Activated naive CD8-positive, alpha-beta T cell (primary cell): ENCODE results near the gene ACTA1.
"Not testable (repeated sequence)": the region's sequence is repeated elsewhere in the genome, so short reads cannot be mapped to it uniquely, and the experiment has no call there.

ENCODE experiments used
- H3K27ac Mint-ChIP-seq: one replicate; pipeline ENCODE4 v1.8.0; 2021; ENCODE audit warnings: mixed read lengths
- H3K27me3 Mint-ChIP-seq: one replicate; pipeline ENCODE4 v1.8.0; 2021; ENCODE audit warnings: mixed read lengths
- H3K36me3 Mint-ChIP-seq: one replicate; pipeline ENCODE4 v1.8.0; 2021; ENCODE audit warnings: mixed read lengths
- H3K4me1 Mint-ChIP-seq: one replicate; pipeline ENCODE4 v1.8.0; 2021; ENCODE audit warnings: low read depth, mixed read lengths
- H3K4me3 Mint-ChIP-seq: one replicate; pipeline ENCODE4 v1.8.0; 2021; ENCODE audit warnings: mild to moderate bottlenecking, mixed read lengths
- H3K9me3 Mint-ChIP-seq: one replicate; pipeline ENCODE4 v1.8.0; 2021; ENCODE audit warnings: low read depth, mixed read lengths

Gene ACTA1

DNA sequence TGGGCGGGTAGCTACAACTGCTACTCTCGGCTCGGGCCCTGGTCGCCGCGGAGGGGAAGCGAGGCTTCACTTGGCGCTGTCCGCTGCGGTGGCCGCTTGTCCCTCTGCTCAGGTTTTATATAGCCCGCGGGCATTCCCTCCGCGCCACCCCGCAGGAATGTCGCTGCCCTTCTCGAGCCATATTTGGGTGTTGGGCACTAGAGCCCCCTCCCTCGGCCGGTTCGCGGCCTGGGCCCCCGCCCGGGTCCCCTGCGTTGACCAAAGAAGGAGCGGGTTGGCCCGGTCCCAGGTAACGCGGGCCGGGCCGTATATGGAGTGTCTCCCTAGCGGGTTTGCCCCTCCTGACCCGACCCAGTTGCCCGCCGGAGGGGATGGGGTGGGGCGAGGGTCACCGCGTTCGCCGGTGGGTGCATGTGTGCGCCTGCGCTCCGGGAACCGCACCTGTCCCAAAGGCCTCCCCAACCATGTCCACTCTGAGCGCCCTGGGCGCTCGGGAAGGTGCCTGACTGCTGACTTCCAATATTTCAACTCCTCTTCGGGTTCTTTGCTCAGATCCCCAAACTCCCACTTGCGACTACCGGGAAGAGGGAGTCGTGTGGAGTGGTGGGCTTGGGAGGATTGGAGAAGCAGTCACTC, at the start of gene ACTA1:
Gene ACTA1, minus strand, starts transcription at position 90 of the 636 bp plus-strand sequence. CDS start 979 bp downstream, outside the sequence.
- H3K36me3 Mint-ChIP-seq, result peaks cover 8% of the 10 kb centered on the region
- H3K9me3 Mint-ChIP-seq, result no peaks in the 10 kb centered on the region
- peak within 1 kb of the TSS; percentile 35 for H3K4me3 Mint-ChIP-seq
- no peak within 1 kb of the TSS for H3K27ac Mint-ChIP-seq
- peaks cover 23% of the 10 kb centered on the region for H3K27me3 Mint-ChIP-seq
- peaks cover 24% of the 10 kb centered on the region for H3K4me1 Mint-ChIP-seq

DNA sequence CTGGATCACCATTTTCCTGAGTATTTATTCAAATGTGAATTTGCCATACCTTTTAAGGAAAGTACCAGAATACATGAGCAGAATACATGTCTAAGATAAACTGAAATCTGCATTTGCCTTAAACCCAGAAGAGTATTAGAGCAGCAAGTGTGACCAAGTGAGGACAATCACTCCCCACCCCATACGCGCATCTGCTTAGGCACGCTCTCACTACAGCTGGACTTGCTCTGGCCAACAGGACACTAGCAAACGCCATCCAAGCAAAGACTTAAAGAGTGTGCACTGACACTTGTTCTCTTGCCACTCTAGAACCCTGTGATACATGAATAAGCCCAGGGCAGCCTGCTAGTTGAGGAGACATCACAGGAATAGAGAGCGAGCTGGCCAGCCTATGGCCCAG, 48.6 kb upstream of the ACTA1 start:
- no peaks in the 10 kb centered on the region for H3K27me3 Mint-ChIP-seq
- no peaks in the 10 kb centered on the region for H3K9me3 Mint-ChIP-seq
- H3K4me3 Mint-ChIP-seq, result no peak overlapping the region
- H3K4me1 Mint-ChIP-seq, result peaks cover 3% of the 10 kb centered on the region
- peaks cover 11% of the 10 kb centered on the region for H3K36me3 Mint-ChIP-seq
- no peak overlapping the region for H3K27ac Mint-ChIP-seq

DNA sequence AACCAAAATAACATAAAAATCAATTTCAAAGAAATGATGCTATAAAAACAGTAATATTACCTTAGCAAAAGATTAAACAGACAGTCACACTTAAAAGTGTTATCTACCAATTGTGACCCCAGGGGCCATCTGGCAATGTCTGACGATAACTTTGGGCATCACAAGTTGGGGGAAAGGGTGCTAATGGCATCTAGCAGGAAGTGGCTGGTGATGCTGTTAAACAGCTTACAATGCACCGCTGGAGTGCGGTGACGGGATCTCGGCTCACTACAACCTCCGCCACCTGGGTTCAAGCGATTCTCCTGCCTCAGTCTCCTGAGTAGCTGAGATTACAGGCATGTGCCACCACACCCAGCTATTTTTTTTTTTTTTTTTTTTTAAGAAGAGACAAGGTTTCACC, 46.6 kb upstream of the ACTA1 start:
- Mint-ChIP-seq H3K9me3 (no peaks in the 10 kb centered on the region), H3K27ac (no peak overlapping the region), H3K4me3 (no peak overlapping the region), H3K36me3 (peaks cover 9% of the 10 kb centered on the region), H3K27me3 (no peaks in the 10 kb centered on the region), H3K4me1 (peaks cover 3% of the 10 kb centered on the region)

DNA sequence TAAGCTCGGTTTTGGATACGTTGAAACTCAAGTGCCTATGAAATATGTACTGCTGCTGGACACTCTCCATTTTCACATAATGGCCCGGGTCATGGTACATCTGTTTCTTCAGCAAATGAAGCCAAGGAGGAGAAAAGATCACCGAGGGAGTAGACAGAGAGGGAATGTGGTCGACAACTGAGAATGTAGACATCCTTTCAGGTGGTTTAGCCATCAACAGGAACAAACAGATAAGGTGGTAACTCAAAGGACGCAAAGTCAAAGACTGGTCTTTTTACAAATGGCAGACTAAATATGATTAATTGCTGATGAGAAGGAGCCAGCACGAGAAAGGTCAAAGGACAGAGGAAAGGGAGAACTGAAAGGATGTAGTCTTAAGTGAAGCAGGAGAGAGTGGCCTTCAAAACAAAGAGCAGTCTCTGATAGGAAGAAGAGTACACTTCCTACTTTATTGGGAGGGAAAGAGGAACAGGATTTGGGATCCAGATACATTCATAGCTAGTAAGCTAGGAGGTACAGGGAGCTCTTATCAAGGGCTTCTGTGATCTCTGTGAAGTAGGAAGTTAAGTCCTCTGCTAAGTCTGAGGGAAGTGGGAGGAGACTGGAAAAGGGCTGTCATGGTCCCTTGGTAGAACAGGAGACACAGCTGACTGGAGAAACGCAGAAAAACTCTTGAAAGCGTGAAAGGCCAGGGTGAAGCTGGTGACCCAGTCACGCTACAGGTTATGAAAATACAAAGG, 45.9 kb upstream of the ACTA1 start:
- H3K27me3 Mint-ChIP-seq, result no peaks in the 10 kb centered on the region
- peaks cover 3% of the 10 kb centered on the region for H3K4me1 Mint-ChIP-seq
- H3K4me3 Mint-ChIP-seq, result no peak overlapping the region
- H3K9me3 Mint-ChIP-seq, result no peaks in the 10 kb centered on the region
- peaks cover 12% of the 10 kb centered on the region for H3K36me3 Mint-ChIP-seq
- H3K27ac Mint-ChIP-seq, result no peak overlapping the region

DNA sequence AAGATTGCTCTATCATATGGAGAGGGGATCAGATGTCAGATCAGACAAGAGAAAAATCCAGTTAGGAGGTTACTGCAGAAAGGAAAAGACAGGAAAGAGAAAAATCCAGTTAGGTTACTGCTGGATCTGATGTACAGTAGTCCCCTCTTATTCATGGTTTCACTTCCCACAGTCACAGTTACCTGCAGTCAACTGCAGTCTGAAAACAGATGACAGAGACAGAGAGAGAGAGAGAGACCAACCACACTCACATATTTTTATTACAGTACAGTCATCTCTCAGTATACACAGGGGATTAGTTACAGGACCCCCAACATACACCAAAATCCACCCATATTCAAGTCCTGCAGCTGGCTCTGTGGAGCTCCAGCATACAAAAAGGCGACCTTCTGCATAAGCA, 45.0 kb upstream of the ACTA1 start:
- no peak overlapping the region for H3K27ac Mint-ChIP-seq

DNA sequence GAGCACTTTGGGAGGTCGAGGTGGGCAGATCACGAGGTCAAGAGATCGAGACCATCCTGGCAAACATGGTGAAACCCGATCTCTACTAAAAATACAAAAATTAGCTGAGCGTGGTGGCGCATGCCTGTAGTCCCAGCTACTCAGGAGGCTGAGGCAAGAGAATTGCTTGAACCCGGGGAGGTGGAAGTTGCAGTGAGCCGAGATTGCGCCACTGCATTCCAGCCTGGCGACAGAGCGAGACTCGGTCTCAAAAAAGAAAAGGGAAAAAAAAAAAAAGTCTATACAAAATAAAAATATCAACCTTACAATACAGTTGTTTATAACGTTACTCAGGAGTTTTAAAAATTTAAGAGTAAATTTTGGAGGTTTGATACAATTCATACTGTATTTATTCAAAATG, 42.0 kb upstream of the ACTA1 start:
- not testable (repeated sequence) for H3K27ac Mint-ChIP-seq, H3K27me3 Mint-ChIP-seq, H3K9me3 Mint-ChIP-seq, H3K4me1 Mint-ChIP-seq, H3K4me3 Mint-ChIP-seq, H3K36me3 Mint-ChIP-seq

More for the DNA sequence above, 45.0 kb upstream of the ACTA1 start:
- Mint-ChIP-seq H3K4me3 (no peak overlapping the region), H3K36me3 (peaks cover 10% of the 10 kb centered on the region), H3K27me3 (no peaks in the 10 kb centered on the region), H3K4me1 (peaks cover 3% of the 10 kb centered on the region), H3K9me3 (no peaks in the 10 kb centered on the region)

DNA sequence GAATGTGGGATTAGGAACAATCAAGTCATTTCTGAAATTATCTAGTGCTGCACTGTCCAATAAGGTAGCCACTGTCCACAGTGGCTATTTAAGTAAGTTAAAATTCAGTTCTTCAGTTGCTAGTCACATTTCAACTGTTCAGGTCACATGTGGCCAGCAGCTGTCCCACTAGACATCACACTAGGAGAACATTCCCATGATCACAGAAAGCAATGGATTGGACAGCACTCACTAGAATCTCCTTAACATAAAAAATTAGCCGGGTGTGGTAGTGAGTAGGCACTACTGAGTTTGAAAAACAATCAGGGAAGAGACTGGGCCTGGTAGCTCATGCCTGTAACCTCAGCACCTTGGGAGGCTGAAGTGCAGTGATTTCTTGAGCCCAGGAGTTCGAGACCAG, 40.6 kb upstream of the ACTA1 start:
- no peaks in the 10 kb centered on the region for H3K9me3 Mint-ChIP-seq
- H3K27me3 Mint-ChIP-seq, result no peaks in the 10 kb centered on the region
- H3K27ac Mint-ChIP-seq, result no peak overlapping the region
- no peaks in the 10 kb centered on the region for H3K4me1 Mint-ChIP-seq
- peaks cover 10% of the 10 kb centered on the region for H3K36me3 Mint-ChIP-seq
- H3K4me3 Mint-ChIP-seq, result no peak overlapping the region

DNA sequence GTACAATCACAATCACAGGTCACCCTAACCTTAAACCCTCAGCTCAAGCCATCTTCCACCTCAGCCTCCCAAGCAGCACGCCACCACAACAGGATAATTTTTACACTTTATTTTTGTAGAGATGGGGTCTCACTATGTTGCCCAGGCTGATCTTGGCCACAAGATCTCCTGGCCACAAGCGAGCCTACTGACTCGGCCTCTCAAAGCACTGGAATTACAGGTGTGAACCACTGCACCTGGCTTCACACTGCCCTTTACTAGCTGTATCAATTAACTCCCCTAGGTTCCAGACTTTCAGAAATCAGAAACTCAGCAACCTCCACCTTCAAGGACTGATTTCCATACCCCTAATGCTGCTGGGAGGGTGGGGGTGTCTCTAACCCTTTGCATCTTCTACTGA, 37.3 kb upstream of the ACTA1 start:
- Mint-ChIP-seq H3K27ac (no peak overlapping the region), H3K27me3 (no peaks in the 10 kb centered on the region), H3K4me3 (no peak overlapping the region), H3K4me1 (no peaks in the 10 kb centered on the region), H3K9me3 (no peaks in the 10 kb centered on the region), H3K36me3 (peaks cover 13% of the 10 kb centered on the region)

DNA sequence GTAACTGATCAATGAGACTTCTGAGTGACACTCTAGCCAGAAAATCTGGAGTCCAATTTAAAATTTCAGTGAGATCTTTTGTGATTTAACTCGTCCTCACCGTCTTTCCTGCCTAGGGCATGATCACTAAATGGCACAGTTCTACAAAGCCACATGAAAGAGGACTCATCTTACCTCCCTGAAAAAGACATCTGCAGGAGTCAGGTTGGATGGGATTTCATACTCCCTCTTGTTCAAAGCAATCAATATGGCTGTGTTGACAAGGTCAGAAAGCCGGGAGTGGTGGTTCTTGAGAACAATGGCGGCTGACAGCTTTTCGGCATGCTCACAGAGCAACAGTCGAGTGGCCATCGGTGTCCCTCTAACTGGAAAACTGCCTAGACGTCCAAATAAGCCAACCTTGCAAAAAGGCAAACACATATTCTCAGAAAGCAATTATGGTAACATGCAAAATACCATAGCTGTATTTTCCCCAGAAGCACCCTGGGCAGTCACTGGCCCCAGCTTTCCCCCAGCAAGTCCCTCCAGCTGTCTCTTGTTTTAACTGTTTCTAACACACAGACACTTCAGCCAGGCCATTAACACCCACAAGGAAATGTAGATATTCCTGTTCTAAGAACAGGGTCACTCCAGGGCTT, 36.6 kb upstream of the ACTA1 start:
- H3K4me1 Mint-ChIP-seq, result no peaks in the 10 kb centered on the region
- no peaks in the 10 kb centered on the region for H3K27me3 Mint-ChIP-seq
- H3K4me3 Mint-ChIP-seq, result no peak overlapping the region

DNA sequence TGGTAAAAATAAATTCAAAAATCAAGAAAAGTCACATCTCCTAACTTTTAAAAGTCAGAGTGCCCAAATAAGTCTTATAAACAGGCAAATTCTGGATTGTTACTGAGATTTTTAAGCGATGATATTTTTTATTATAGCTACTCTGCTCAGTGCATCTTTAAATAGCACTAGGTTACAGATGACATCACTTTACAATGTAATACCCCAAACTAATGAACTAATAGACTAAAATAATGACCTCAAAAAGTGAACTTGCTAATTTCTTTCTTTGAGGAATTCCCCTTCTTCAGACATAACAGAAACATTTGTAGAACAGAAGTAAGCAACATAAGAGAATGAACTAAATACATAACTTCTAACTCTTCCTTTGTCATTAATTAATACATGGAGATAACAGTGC, 33.0 kb upstream of the ACTA1 start:
- no peaks in the 10 kb centered on the region for H3K9me3 Mint-ChIP-seq
- H3K4me1 Mint-ChIP-seq, result no peaks in the 10 kb centered on the region
- H3K4me3 Mint-ChIP-seq, result no peak overlapping the region
- H3K36me3 Mint-ChIP-seq, result peaks cover 16% of the 10 kb centered on the region
- no peaks in the 10 kb centered on the region for H3K27me3 Mint-ChIP-seq
- no peak overlapping the region for H3K27ac Mint-ChIP-seq

More for the DNA sequence above, 36.6 kb upstream of the ACTA1 start:
- H3K9me3 Mint-ChIP-seq, result no peaks in the 10 kb centered on the region
- peaks cover 13% of the 10 kb centered on the region for H3K36me3 Mint-ChIP-seq
- no peak overlapping the region for H3K27ac Mint-ChIP-seq

DNA sequence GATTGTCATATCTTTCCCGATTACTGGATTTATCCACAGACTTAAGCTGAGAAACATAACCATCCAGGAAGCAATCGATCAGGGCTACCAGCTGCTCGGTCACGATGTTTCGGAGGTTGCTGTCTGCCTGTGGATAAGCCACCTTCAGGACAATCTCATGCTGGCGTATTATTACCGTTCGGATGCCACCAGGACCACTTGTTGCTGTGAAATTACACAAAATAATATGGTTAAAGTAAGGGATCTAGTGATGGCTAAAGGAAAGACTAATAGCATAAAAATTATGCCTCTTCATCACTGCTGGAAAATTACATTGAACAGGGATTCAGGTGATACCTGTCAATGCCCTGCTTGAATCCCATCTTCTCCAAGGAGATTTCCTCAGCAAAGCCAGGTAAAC, 30.8 kb upstream of the ACTA1 start:
- Mint-ChIP-seq H3K27ac (no peak overlapping the region), H3K4me1 (no peaks in the 10 kb centered on the region), H3K9me3 (no peaks in the 10 kb centered on the region), H3K4me3 (no peak overlapping the region), H3K27me3 (no peaks in the 10 kb centered on the region), H3K36me3 (peaks cover 17% of the 10 kb centered on the region)

DNA sequence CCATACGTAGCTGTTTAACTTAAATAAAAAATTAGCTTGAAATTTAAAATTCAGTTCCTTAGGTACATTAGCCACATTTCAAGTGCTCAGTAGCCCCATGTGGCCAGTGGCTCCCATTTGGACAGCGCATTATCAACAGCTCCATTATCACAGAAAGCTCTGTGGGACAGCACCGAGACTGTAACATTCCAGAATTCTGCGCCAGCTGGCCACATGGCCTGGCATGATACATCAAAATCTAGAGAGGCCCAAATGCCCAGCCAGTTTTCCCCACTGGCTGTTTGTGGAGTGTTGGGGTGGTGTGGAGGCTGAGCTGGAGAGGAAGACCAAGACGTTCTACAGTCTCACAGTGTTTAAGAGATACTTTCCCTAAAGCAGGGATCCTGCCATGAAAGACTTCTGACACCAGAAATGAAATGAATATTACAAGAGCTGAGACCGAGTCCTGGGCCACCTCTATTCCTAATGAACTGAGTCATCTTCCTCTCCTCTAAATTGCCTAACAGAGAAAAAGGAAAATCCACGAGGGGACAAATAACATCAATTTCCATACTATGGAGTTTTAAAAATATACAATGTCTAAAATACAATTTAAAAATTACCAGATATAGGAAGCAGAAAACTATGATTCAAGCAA, 27.3 kb upstream of the ACTA1 start:
- no peaks in the 10 kb centered on the region for H3K9me3 Mint-ChIP-seq
- no peaks in the 10 kb centered on the region for H3K4me1 Mint-ChIP-seq
- H3K27me3 Mint-ChIP-seq, result no peaks in the 10 kb centered on the region
- no peak overlapping the region for H3K27ac Mint-ChIP-seq
- peaks cover 16% of the 10 kb centered on the region for H3K36me3 Mint-ChIP-seq
- H3K4me3 Mint-ChIP-seq, result no peak overlapping the region

DNA sequence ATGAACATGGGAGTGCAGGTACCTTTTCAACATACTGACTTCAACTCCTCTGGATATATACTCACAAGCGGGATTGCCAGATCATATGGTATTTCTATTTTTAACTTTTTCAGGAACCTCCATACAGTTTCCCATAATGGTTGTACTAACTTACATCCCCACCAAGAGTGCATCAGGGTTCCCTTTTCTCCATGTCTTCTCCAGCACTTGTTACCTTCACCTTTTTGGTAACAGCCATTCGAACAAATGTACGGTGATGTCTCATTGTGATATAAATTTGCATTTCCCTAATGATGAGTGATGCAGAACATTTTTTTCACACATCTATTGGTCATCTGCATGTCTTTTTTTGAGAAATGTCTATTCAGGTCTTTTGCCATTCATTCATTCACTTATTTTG, 25.9 kb upstream of the ACTA1 start:
- H3K36me3 Mint-ChIP-seq, result peaks cover 16% of the 10 kb centered on the region
- no peak overlapping the region for H3K4me3 Mint-ChIP-seq
- no peaks in the 10 kb centered on the region for H3K4me1 Mint-ChIP-seq
- no peaks in the 10 kb centered on the region for H3K27me3 Mint-ChIP-seq
- no peak overlapping the region for H3K27ac Mint-ChIP-seq
- H3K9me3 Mint-ChIP-seq, result no peaks in the 10 kb centered on the region

DNA sequence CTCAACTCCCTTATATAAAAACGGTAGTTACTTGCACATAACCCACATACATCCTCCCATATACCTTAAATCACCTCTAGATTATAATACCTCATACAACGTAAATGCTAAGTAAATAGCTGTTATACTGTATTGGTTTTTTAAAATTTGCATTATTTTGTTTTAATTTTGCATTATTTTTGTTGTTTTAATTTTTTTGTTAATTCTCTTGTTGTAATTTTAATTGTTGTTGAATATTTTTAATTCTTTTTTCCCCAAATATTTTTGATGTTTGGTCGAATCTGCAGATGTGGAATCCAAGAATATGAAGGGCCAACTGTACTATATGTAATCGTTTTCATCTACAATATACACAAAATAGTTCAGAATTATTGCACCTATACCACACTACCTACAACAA, 23.5 kb upstream of the ACTA1 start:
- no peak overlapping the region for H3K27ac Mint-ChIP-seq
- no peaks in the 10 kb centered on the region for H3K4me1 Mint-ChIP-seq
- H3K4me3 Mint-ChIP-seq, result no peak overlapping the region
- H3K27me3 Mint-ChIP-seq, result no peaks in the 10 kb centered on the region
- no peaks in the 10 kb centered on the region for H3K9me3 Mint-ChIP-seq
- H3K36me3 Mint-ChIP-seq, result peaks cover 12% of the 10 kb centered on the region

DNA sequence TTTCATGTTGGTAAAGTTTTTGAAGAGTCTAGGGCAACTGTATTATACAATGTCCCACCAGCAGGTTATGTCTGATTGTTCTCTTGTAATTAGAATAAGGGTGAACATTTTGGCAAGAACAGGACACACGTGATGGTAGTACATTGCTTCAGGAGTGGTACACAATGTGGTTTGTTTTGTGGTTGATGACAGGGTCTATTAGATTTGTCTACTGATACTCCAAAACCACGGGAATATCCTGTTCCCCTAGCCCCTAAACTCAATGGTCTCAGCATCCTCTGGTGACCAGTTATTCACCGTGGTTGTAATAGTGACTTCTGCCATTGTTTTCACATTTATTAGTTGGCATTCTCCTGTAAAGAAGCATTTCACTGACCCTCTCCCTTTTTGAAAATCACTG, 22.1 kb upstream of the ACTA1 start:
- Mint-ChIP-seq H3K4me3 (no peak overlapping the region), H3K27ac (no peak overlapping the region), H3K36me3 (peaks cover 9% of the 10 kb centered on the region), H3K27me3 (no peaks in the 10 kb centered on the region), H3K4me1 (no peaks in the 10 kb centered on the region), H3K9me3 (no peaks in the 10 kb centered on the region)
